HCT116 (cell line): ENCODE data around the gene IGF2BP3. TPM values are rescaled to one million over a fixed set of nuclear protein-coding genes. Genes with fewer than 3 reads are reported as not detected.

ENCODE experiments used
- ATAC-seq: fragments of 200-7000 bp; cut with Tn5 transposase; 2 replicates; pipeline ENCODE4 v1.9.1; 2020; ENCODE audit warnings: mild to moderate bottlenecking, moderate library complexity
- BruUV-seq: library from RNA; stranded (reverse); fragments of 400-500 nt; replicated peaks from 2 replicates; lab custom pipeline; 2021; lab: Mats Ljungman, UMichigan
- CTCF ChIA-PET: fragments of 300-600 bp; sonication (Branson Sonifier 250); formaldehyde crosslinking; loops from one replicate; lab custom pipeline; 2021; ENCODE audit warnings: antibody characterized with exemption; lab: Charles Lee
- POLR2A ChIA-PET: fragments of 300-600, 350-600 bp; sonication (Branson Sonifier 250); formaldehyde crosslinking; loops from one replicate; lab custom pipeline; 2021; ENCODE audit warnings: antibody characterized with exemption; lab: Charles Lee
- RAD21 ChIA-PET, 2 experiments: fragments of 300-600 bp; sonication (Branson Sonifier 250); formaldehyde crosslinking; loops; one replicate each; lab custom pipeline; 2023; ENCODE audit warnings: low total read pairs in 2 of 2; ENCODE audit not compliant: uncharacterized antibody in 2 of 2, unreplicated experiment in 2 of 2, low non-redundant PET in 1 of 2; lab: Charles Lee
- DNase-seq: peaks from one replicate; pipeline ENCODE4 v3.0.0-alpha.2; 2010; ENCODE audit warnings: low read depth, low spot score
- H2AFZ ChIP-seq: fragments of 200-600 bp; shearing (Covaris generic), sonication (generic); 2 replicates; pipeline ENCODE4 v1.6.1; 2017; ENCODE audit warnings: low read depth, mixed run types, mixed read lengths, antibody characterized with exemption, low read length; ENCODE audit not compliant: poor library complexity, severe bottlenecking
- H3K27ac ChIP-seq: 2 replicates; pipeline ENCODE4 v1.5.1; 2012; ENCODE audit warnings: low read depth, low read length
- H3K27me3 ChIP-seq: fragments of 200-600 bp; sonication (generic); 2 replicates; pipeline ENCODE4 v1.6.1; 2016; ENCODE audit warnings: mixed run types, low read length, mixed read lengths; ENCODE audit not compliant: insufficient read depth
- H3K36me3 ChIP-seq, 2 experiments: fragments of 200-500 bp in 1 of 2; fragments of 200-600 bp in 1 of 2; sonication (Bioruptor generic) in 1 of 2; sonication (generic) in 1 of 2; 2 replicates each; pipeline versions ENCODE4 v1.5.1 to v1.6.1; 2014 to 2016; ENCODE audit warnings: low read length in 2 of 2, inconsistent platforms in 1 of 2, mixed read lengths in 1 of 2, mixed run types in 1 of 2; ENCODE audit not compliant: insufficient read depth in 2 of 2, control insufficient read depth in 1 of 2
- H3K4me1 ChIP-seq, 2 experiments: fragments of 200-600 bp in 1 of 2; sonication (generic) in 1 of 2; 2 replicates each; pipeline versions ENCODE4 v1.5.1 to v1.6.1; 2012 to 2017; ENCODE audit warnings: low read length in 2 of 2, inconsistent platforms in 1 of 2, mild to moderate bottlenecking in 1 of 2, mixed read lengths in 1 of 2, mixed run types in 1 of 2, moderate library complexity in 1 of 2; ENCODE audit not compliant: insufficient read depth in 2 of 2, control insufficient read depth in 1 of 2
- H3K4me2 ChIP-seq: fragments of 200-600 bp; sonication (generic); 2 replicates; pipeline ENCODE4 v1.6.1; 2017; ENCODE audit warnings: mixed run types, low read length, mixed read lengths
- H3K4me3 ChIP-seq, 2 experiments: fragments of 200-600 bp in 1 of 2; sonication (generic) in 1 of 2; replicated peaks in 1 of 2; 2 replicates each; pipeline ENCODE4 v1.5.1; 2011 to 2016; ENCODE audit warnings: low read length in 2 of 2, control low read depth in 1 of 2, low read depth in 1 of 2, mild to moderate bottlenecking in 1 of 2, mixed read lengths in 1 of 2, mixed run types in 1 of 2
- H3K79me2 ChIP-seq: fragments of 200-600 bp; sonication (generic); 2 replicates; pipeline ENCODE4 v1.6.1; 2017; ENCODE audit warnings: mild to moderate bottlenecking, mixed run types, low read length, moderate library complexity, mixed read lengths; ENCODE audit not compliant: insufficient read depth
- H3K9ac ChIP-seq: fragments of 200-600 bp; sonication (generic); 2 replicates; pipeline ENCODE4 v1.6.1; 2016; ENCODE audit warnings: low read length, mixed read lengths
- H3K9me2 ChIP-seq: fragments of 200-600 bp; sonication (generic), shearing (Covaris generic); 2 replicates; pipeline ENCODE4 v1.6.1; 2017; ENCODE audit warnings: mixed run types, mild to moderate bottlenecking, moderate library complexity; ENCODE audit not compliant: insufficient read depth
- H3K9me3 ChIP-seq, 2 experiments: fragments of 200-500 bp in 1 of 2; fragments of 200-600 bp in 1 of 2; sonication (Bioruptor generic) in 1 of 2; sonication (generic) in 1 of 2; 2 replicates each; pipeline ENCODE4 v1.6.1; 2014 to 2017; ENCODE audit warnings: low read length in 2 of 2, mixed read lengths in 2 of 2, inconsistent platforms in 1 of 2, low read depth in 1 of 2, mild to moderate bottlenecking in 1 of 2, mixed run types in 1 of 2, moderate library complexity in 1 of 2; ENCODE audit not compliant: control insufficient read depth in 1 of 2, insufficient read depth in 1 of 2
- H4K20me1 ChIP-seq: fragments of 200-600 bp; sonication (generic), shearing (Covaris generic); 2 replicates; pipeline ENCODE4 v1.6.1; 2017; ENCODE audit warnings: mixed run types, mild to moderate bottlenecking, moderate library complexity; ENCODE audit not compliant: insufficient read depth
- CBX3 ChIP-seq: IDR thresholded peaks from 2 replicates; pipeline ENCODE4 v1.6.1; 2012; ENCODE audit warnings: low read depth
- EGR1 ChIP-seq: IDR thresholded peaks from 2 replicates; pipeline ENCODE4 v1.6.1; 2012; ENCODE audit warnings: low read depth
- REST ChIP-seq: IDR thresholded peaks from 2 replicates; pipeline ENCODE4 v1.6.1; 2012; ENCODE audit warnings: low read depth
- ZFX ChIP-seq: fragments of 450-650 bp; IDR thresholded peaks from 2 replicates; pipeline ENCODE4 v1.6.1; 2017
- intact Hi-C: fragments of 100-400 bp; cut with micrococcal nuclease; formaldehyde crosslinking; loops from 2 replicates; pipeline ENCODE4 v1.10.0; 2022
- total RNA-seq: library from RNA; stranded (reverse); gene quantifications from one replicate; pipeline ENCODE4 v1.2.1, GENCODE V29; 2021; ENCODE audit not compliant: unreplicated experiment

IGF2BP3 gene
- total RNA-seq, 1 experiment from 2014 or later, result 79.1 TPM

GRCh38 chr7:23422384-23422783 lies 47.9 kb downstream of the IGF2BP3 start:
- Histone ChIP-seq H3K4me2 (no peak overlapping the region), H3K4me1 (peaks cover 4 to 14% of the 10 kb centered on the region in 2 experiments; a peak in 2 of 4 replicates)
- no peak for TF ChIP-seq ZFX
- no peak for TF ChIP-seq CBX3
- TF ChIP-seq, all 23 proteins: peak for 0
- ChIA-PET CTCF (no interaction called here), POLR2A (no interaction called here), RAD21 (no interaction called here)
- H3K79me2 ChIP-seq, result peaks cover 97% of the 10 kb centered on the region
- DNase-seq, result no peak
- no peak overlapping the region for H3K27ac ChIP-seq
- H3K9me3 ChIP-seq, result no peaks in the 10 kb centered on the region
- intact Hi-C loops, result no loop called here
- no peaks in the 10 kb centered on the region for H3K27me3 ChIP-seq
- H2AFZ ChIP-seq, result no peak overlapping the region
- no peaks in the 10 kb centered on the region for H3K9me2 ChIP-seq
- 0 out of 4 replicates have a peak, but pooled peaks cover 0 to 2% of the 10 kb centered on the region in 2 experiments for H3K36me3 ChIP-seq
- BruUV-seq, result no TSS peak
- ATAC-seq, result no peak
- no peak overlapping the region for H3K9ac ChIP-seq
- no peak overlapping the region for H3K4me3 ChIP-seq
- peaks cover 5% of the 10 kb centered on the region; the same call in 1 of the 2 replicates for H4K20me1 ChIP-seq

- no peak overlapping the region for H3K27ac ChIP-seq
- H3K27me3 ChIP-seq, result no peaks in the 10 kb centered on the region
- no TSS peak for BruUV-seq
- H3K9me3 ChIP-seq, result no peaks in the 10 kb centered on the region
- H3K9ac ChIP-seq, result no peak overlapping the region
- CTCF ChIA-PET, result no interaction called here
- H3K79me2 ChIP-seq, result peaks cover 97% of the 10 kb centered on the region
- peaks cover 8 to 13% of the 10 kb centered on the region in 2 experiments; a peak in 3 of 4 replicates for H3K36me3 ChIP-seq
- RAD21 ChIA-PET, result no interaction called here
- H3K9me2 ChIP-seq, result no peaks in the 10 kb centered on the region
- ATAC-seq (no peak), DNase-seq (no peak)
- no peak overlapping the region for H3K4me2 ChIP-seq
- H2AFZ ChIP-seq, result no peak overlapping the region
- no peak for TF ChIP-seq REST
- TF ChIP-seq EGR1, result no peak
- no peak overlapping the region for H3K4me3 ChIP-seq
- H3K4me1 ChIP-seq, result peaks cover 4 to 14% of the 10 kb centered on the region in 2 experiments; a peak in 2 of 4 replicates
- intact Hi-C loops, result no loop called here
- POLR2A ChIA-PET, result no interaction called here
- H4K20me1 ChIP-seq, result peaks cover 5% of the 10 kb centered on the region; the same call in 1 of the 2 replicates
Observed at GRCh38 chr7:23419845-23420244, 50.4 kb downstream of the IGF2BP3 start.
